ENCODE results near the gene IFT25. TPM values are rescaled to one million over a fixed set of nuclear protein-coding genes. Genes with fewer than 3 reads are reported as not detected.
"Not testable (repeated sequence)": the region's sequence is repeated elsewhere in the genome, so short reads cannot be mapped to it uniquely, and the experiment has no call there.

The IFT25 gene
- total RNA-seq, 1 donor from 2014 or later, result 23.7 TPM

GRCh38 chr1:53975861-53976260, 30.4 kb upstream of the IFT25 start:
- no peak for ATAC-seq
- H3K27ac ChIP-seq, result no peak overlapping the region
- H3K9me3 ChIP-seq, result no peaks in the 10 kb centered on the region
- no peak overlapping the region for H3K4me3 ChIP-seq
- intact Hi-C loops (cut with DNase I), result no loop called here
- no peaks in the 10 kb centered on the region for H3K27me3 ChIP-seq (ENCODE audit: low read depth)
- peaks cover 16% of the 10 kb centered on the region for H3K36me3 ChIP-seq
- DNase-seq, result no peak
- no peaks in the 10 kb centered on the region for H3K4me1 ChIP-seq
- TF ChIP-seq CTCF (IDR thresholded peaks at IDR 0.05), result no peak

DNA sequence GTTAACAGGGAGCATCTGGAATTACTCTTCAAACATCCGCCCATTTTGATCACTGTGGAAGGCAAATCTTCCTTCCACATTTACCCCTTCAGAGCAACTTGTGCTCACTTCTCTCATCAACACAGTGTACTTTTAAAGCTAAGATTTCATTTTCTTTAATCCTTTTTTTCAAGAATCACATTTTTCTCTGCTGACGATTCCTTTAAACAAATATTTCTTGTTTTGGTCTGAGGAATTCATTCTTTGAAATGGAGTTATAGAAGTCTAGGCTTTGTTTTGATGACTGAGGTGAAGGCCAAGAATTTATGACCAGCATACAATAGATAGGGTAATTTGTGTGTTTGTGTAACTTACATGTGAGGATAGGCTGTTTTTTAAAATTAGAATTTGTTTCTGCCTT, 26.2 kb upstream of the IFT25 start:
- ATAC-seq (no peak), DNase-seq (no peak)
- TF ChIP-seq CTCF (IDR thresholded peaks at IDR 0.05), result no peak
- Histone ChIP-seq H3K9me3 (no peaks in the 10 kb centered on the region), H3K27ac (no peak overlapping the region), H3K4me1 (no peaks in the 10 kb centered on the region), H3K4me3 (no peak overlapping the region), H3K36me3 (peaks cover 57% of the 10 kb centered on the region), H3K27me3 (ENCODE audit: low read depth) (no peaks in the 10 kb centered on the region)
- intact Hi-C loops (cut with DNase I), result no loop called here

DNA sequence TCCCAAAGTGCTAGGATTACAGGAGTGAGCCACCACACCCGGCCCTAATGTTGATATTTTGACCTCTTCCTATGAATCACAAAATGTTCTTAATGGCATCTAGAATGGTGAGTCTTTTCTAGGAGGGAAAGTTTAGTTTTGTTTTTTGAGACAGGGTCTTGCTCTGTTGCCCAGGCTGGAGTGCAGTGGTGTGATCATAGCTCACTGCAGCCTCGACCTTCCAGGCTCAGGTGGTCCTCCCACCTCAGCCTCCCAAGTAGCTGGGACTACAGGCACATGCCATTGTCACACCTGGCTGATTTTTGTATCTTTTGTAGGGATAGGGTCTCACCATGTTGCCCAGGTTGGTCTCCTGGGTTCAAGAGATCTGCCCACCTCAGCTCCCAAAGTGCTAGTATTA, 23.8 kb upstream of the IFT25 start:
- H3K9me3 ChIP-seq; H3K4me3 ChIP-seq; intact Hi-C loops (cut with DNase I); DNase-seq; H3K27me3 ChIP-seq (ENCODE audit: low read depth); H3K27ac ChIP-seq; H3K4me1 ChIP-seq; ATAC-seq: not testable (repeated sequence)
- H3K36me3 ChIP-seq, result peaks cover 75% of the 10 kb centered on the region

DNA sequence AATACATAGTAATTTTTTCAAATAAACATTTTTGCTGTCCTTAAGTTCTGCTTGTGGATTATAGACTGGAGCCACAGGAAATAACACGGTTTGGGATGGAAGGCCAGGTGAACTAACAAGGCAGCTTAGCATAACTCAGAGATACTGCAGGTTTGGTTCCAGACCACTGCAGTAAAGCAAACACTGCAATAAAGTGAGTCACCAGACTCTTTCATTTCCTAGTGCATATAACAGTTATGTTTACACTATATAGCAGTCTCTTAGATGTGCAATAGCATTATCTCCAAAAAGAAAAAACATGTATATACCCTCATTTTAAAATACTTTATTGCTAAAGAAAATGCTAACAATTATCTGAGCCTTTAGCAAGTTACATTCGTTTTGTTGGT, 22.6 kb upstream of the IFT25 start:
- intact Hi-C loops (cut with DNase I), result no loop called here
- Histone ChIP-seq H3K4me3 (no peak overlapping the region), H3K9me3 (no peaks in the 10 kb centered on the region), H3K27me3 (ENCODE audit: low read depth) (no peaks in the 10 kb centered on the region), H3K4me1 (no peaks in the 10 kb centered on the region), H3K27ac (no peak overlapping the region), H3K36me3 (peaks cover 83% of the 10 kb centered on the region)
- no peak for TF ChIP-seq CTCF (IDR thresholded peaks at IDR 0.05)
- ATAC-seq (no peak), DNase-seq (no peak)

- intact Hi-C loops (cut with DNase I), result no loop called here
- no peak for TF ChIP-seq CTCF (IDR thresholded peaks at IDR 0.05)
- Histone ChIP-seq H3K27me3 (ENCODE audit: low read depth) (no peaks in the 10 kb centered on the region), H3K4me1 (no peaks in the 10 kb centered on the region), H3K9me3 (no peaks in the 10 kb centered on the region), H3K36me3 (peaks cover 89% of the 10 kb centered on the region), H3K4me3 (no peak overlapping the region), H3K27ac (no peak overlapping the region)
- ATAC-seq (no peak), DNase-seq (no peak)
These were observed 22.1 kb upstream of the IFT25 start for GRCh38 chr1:53967409-53968124.

- no peaks in the 10 kb centered on the region for H3K9me3 ChIP-seq
- no peak for ATAC-seq
- no peak for TF ChIP-seq CTCF (IDR thresholded peaks at IDR 0.05)
These were observed 21.3 kb upstream of the IFT25 start for GRCh38 chr1:53966794-53967193.

More at GRCh38 chr1:53966794-53967193, 21.3 kb upstream of the IFT25 start:
- DNase-seq, result no peak
- Histone ChIP-seq H3K27me3 (ENCODE audit: low read depth) (no peaks in the 10 kb centered on the region), H3K4me1 (no peaks in the 10 kb centered on the region), H3K36me3 (peaks cover 95% of the 10 kb centered on the region), H3K27ac (no peak overlapping the region), H3K4me3 (no peak overlapping the region)
- intact Hi-C loops (cut with DNase I), result no loop called here
